GM12878 (cell line): ENCODE measurements around the gene NUPR1. TPM values are rescaled to one million over a fixed set of nuclear protein-coding genes. Genes with fewer than 3 reads are reported as not detected.

Source experiments
- ATAC-seq: fragments of 200-7000 bp; cut with Tn5 transposase; 3 replicates; pipeline ENCODE4 v1.9.1; 2020; ENCODE audit warnings: mild to moderate bottlenecking, moderate library complexity
- BruUV-seq: library from RNA; stranded (reverse); fragments of 400-500 nt; replicated peaks from 2 replicates; lab custom pipeline; 2021; lab: Mats Ljungman, UMichigan
- CTCF ChIA-PET: fragments of 300-600 bp; sonication (Branson Sonifier 250); formaldehyde crosslinking; extraction: SDS; loops from one replicate; lab custom pipeline; 2021; ENCODE audit warnings: inconsistent platforms; lab: Yijun Ruan, JAX
- POLR2A ChIA-PET: fragments of 350-600 bp; formaldehyde crosslinking; extraction: SDS; loops from one replicate; lab custom pipeline; 2021; ENCODE audit warnings: inconsistent platforms; lab: Charles Lee
- RAD21 ChIA-PET: fragments of 300-600 bp; sonication (Branson Sonifier 250); formaldehyde crosslinking; loops from one replicate; lab custom pipeline; 2023; ENCODE audit warnings: antibody characterized with exemption; ENCODE audit not compliant: unreplicated experiment; lab: Charles Lee
- SMC1A ChIA-PET: fragments of 300-600 bp; sonication (Branson Sonifier 250); formaldehyde crosslinking; loops from one replicate; lab custom pipeline; 2023; ENCODE audit not compliant: unreplicated experiment, uncharacterized antibody; lab: Charles Lee
- DNase-seq: peaks from one replicate; pipeline ENCODE4 v3.0.0-alpha.2; 2011; ENCODE audit warnings: low read depth, low spot score
- FAIRE-seq: peaks from 3 replicates; lab custom pipeline; 2011; peaks lifted over from hg19 to GRCh38; lab: Jason Lieb, UNC
- H2AFZ ChIP-seq: 2 replicates; pipeline ENCODE4 v1.6.0; 2011; ENCODE audit warnings: low read depth, low read length, control low read depth; ENCODE audit not compliant: control insufficient read depth
- H3K27ac ChIP-seq: 2 replicates; pipeline ENCODE4 v1.5.1; 2011; ENCODE audit warnings: control low read depth; ENCODE audit not compliant: control insufficient read depth, insufficient read depth
- H3K27me3 ChIP-seq, 2 experiments: replicated peaks in 1 of 2; 2 replicates each; pipeline versions ENCODE4 v1.6.0 to v1.6.1; 2011; ENCODE audit warnings: low read length in 1 of 2; ENCODE audit not compliant: control insufficient read depth in 2 of 2, insufficient read depth in 2 of 2
- H3K36me3 ChIP-seq, 2 experiments: 2 replicates each; pipeline ENCODE4 v1.5.1; 2011; ENCODE audit warnings: low read length in 1 of 2; ENCODE audit not compliant: control insufficient read depth in 2 of 2, insufficient read depth in 2 of 2
- H3K4me1 ChIP-seq: 2 replicates; pipeline ENCODE4 v1.6.1; 2011; ENCODE audit warnings: mild to moderate bottlenecking, low read length, moderate library complexity, mixed read lengths; ENCODE audit not compliant: control insufficient read depth, insufficient read depth
- H3K4me2 ChIP-seq: 2 replicates; pipeline ENCODE4 v1.6.0; 2011; ENCODE audit warnings: control low read depth; ENCODE audit not compliant: control insufficient read depth, insufficient read depth
- H3K4me3 ChIP-seq: fragments of 200-600 bp; sonication (generic); 2 replicates; pipeline ENCODE4 v1.5.1; 2016
- H3K79me2 ChIP-seq: 2 replicates; pipeline ENCODE4 v1.6.0; 2011; ENCODE audit warnings: low read length; ENCODE audit not compliant: control insufficient read depth, insufficient read depth
- H3K9ac ChIP-seq: 2 replicates; pipeline ENCODE4 v1.8.0; 2011; ENCODE audit warnings: low read length, control low read depth, mixed read lengths; ENCODE audit not compliant: control insufficient read depth, insufficient read depth
- H3K9me3 ChIP-seq: replicated peaks from 3 replicates; pipeline ENCODE4 v1.5.1; 2011; ENCODE audit warnings: mild to moderate bottlenecking, low read length; ENCODE audit not compliant: control insufficient read depth, insufficient read depth
- H4K20me1 ChIP-seq: 2 replicates; pipeline ENCODE4 v1.6.0; 2011; ENCODE audit not compliant: control insufficient read depth, insufficient read depth
- ATF3 ChIP-seq: IDR thresholded peaks from 2 replicates; pipeline ENCODE4 v1.6.1; 2011; ENCODE audit warnings: low read depth, mild to moderate bottlenecking, low read length, moderate library complexity, borderline replicate concordance; ENCODE audit errors: extremely low read depth
- BRCA1 ChIP-seq: IDR thresholded peaks from 2 replicates; pipeline ENCODE4 v1.6.1; 2011; ENCODE audit warnings: low read depth, low read length, improper control_type of control experiment
- CEBPB ChIP-seq, 2 experiments: fragments of 150-350 bp in 1 of 2; IDR thresholded peaks; 2 replicates each; pipeline ENCODE4 v1.6.1; 2012 to 2014; ENCODE audit warnings: low read depth in 2 of 2, low read length in 2 of 2, borderline replicate concordance in 1 of 2, inconsistent platforms in 1 of 2
- CHD2 ChIP-seq: IDR thresholded peaks from 2 replicates; pipeline ENCODE4 v1.6.1; 2011; ENCODE audit warnings: low read depth, low read length, improper control_type of control experiment, borderline replicate concordance
- HDGF ChIP-seq: fragments of 450-650 bp; IDR thresholded peaks from 2 replicates; pipeline ENCODE4 v1.6.1; 2016; ENCODE audit warnings: antibody characterized with exemption
- KAT2A ChIP-seq: conservative IDR thresholded peaks from 2 replicates; pipeline ENCODE4 v1.6.1; 2011; ENCODE audit warnings: low read depth, low read length; ENCODE audit not compliant: control insufficient read depth
- PAX5 ChIP-seq: IDR thresholded peaks from 2 replicates; pipeline ENCODE4 v1.6.1; 2011; ENCODE audit warnings: low read depth, low read length, borderline replicate concordance
- PRDM15 ChIP-seq: fragments of 450-650 bp; formaldehyde crosslinking; IDR thresholded peaks from 2 replicates; pipeline ENCODE4 v1.4.0; 2020; ENCODE audit warnings: mild to moderate bottlenecking, moderate library complexity
- RBBP5 ChIP-seq: fragments of 200-600 bp; sonication (generic); conservative IDR thresholded peaks from 2 replicates; pipeline ENCODE4 v1.6.1; 2016
- TAF1 ChIP-seq: IDR thresholded peaks from 2 replicates; pipeline ENCODE4 v1.6.1; 2011; ENCODE audit warnings: mild to moderate bottlenecking, low read depth, low read length, borderline replicate concordance
- TCF3 ChIP-seq: IDR thresholded peaks from 2 replicates; pipeline ENCODE4 v1.6.1; 2012; ENCODE audit warnings: low read depth, mild to moderate bottlenecking, low read length, borderline replicate concordance; ENCODE audit not compliant: insufficient read depth
- ZBTB11 ChIP-seq: fragments of 450-650 bp; formaldehyde crosslinking; IDR thresholded peaks from 2 replicates; pipeline ENCODE4 v1.5.0; 2022; ENCODE audit warnings: mild to moderate bottlenecking, missing genetic modification characterization
- ZNF274 ChIP-seq: IDR thresholded peaks from one replicate; pipeline ENCODE4 v1.8.0; 2011; ENCODE audit not compliant: insufficient read length, insufficient read depth
- WGBS: methylation state at CpG from one replicate; pipeline ENCODE4 v1.1.6; 2016; ENCODE audit warnings: low lambda C conversion rate; ENCODE audit not compliant: insufficient replicate concordance, insufficient coverage; ENCODE audit errors: missing lambda C conversion rate; 5-methylcytosine and 5-hydroxymethylcytosine counted together
- in situ Hi-C: fragments of 300-500 bp; cut with MboI; formaldehyde crosslinking; loops from 9 replicates; pipeline ENCODE4 v1.14.3; 2018; ENCODE audit warnings: mixed read lengths
- intact Hi-C: fragments of 100-400 bp; cut with micrococcal nuclease; formaldehyde crosslinking; loops from one replicate; pipeline ENCODE4 v1.14.2; 2022; ENCODE audit not compliant: unreplicated experiment
- polyA plus RNA-seq, 11 experiments: library from polyadenylated mRNA; depleted of rRNA in 4 of 11; unstranded in 6 of 11; stranded (reverse) in 5 of 11; fragments of >200 nt; fragmentation: Nextera tagmentation in 4 of 11; fragmentation: Illumina TruSeq in 1 of 11; extraction: Ambion mirVana in 4 of 11; extraction: Trizol in 1 of 11; gene quantifications; 1 replicate in 1 of 11; 2 replicates in 10 of 11; pipeline versions ENCODE4 v1.2.1 to v1.2.3, GENCODE V29; 2011 to 2016; ENCODE audit warnings: inconsistent platforms in 2 of 11, missing spikeins in 2 of 11, low read depth in 1 of 11
- total RNA-seq, 4 experiments: library from RNA; depleted of rRNA in 3 of 4; stranded (reverse); fragments of >200 nt in 3 of 4; fragmentation: Illumina TruSeq in 1 of 4; extraction: Trizol in 1 of 4; gene quantifications; 2 replicates each; pipeline versions ENCODE4 v1.2.1 to v1.2.3, GENCODE V29; 2013 to 2021

Gene NUPR1
- total and polyA plus RNA-seq, 10 of the 15 experiments (the other 5 are each of a cell fraction or from before 2014, with no cell fraction given): 0.04 to 0.78 (median 0.17) TPM; not detected in 2

GRCh38 chr16:28511801-28512789, 26.7 kb downstream of the NUPR1 start:
- RAD21 ChIA-PET: no interaction called here
- WGBS: 73% methylated on average over 21 of the region's 21 CpGs
- no peak for TF ChIP-seq ATF3
- no peak for TF ChIP-seq CHD2
- no peak for TF ChIP-seq TAF1
- no peak for TF ChIP-seq CEBPB (IDR thresholded peaks at IDR 0.05; ENCODE audit: borderline replicate concordance in 1 of 2, low read depth in 2 of 2, low read length in 2 of 2)
- TF ChIP-seq BRCA1: no peak
- no peak for TF ChIP-seq PAX5
- no peak for TF ChIP-seq HDGF
- TF ChIP-seq KAT2A: no peak
- TF ChIP-seq RBBP5: no peak
- TF ChIP-seq ZBTB11 (CRISPR knock-in tag): no peak
- TF ChIP-seq ZNF274: no peak
- no peak for TF ChIP-seq PRDM15 (CRISPR knock-in tag)
- TF ChIP-seq TCF3: no peak

More at GRCh38 chr16:28511801-28512789, 26.7 kb downstream of the NUPR1 start:
- H3K4me2 ChIP-seq: no peak overlapping the region
- ChIA-PET POLR2A (interaction anchor here (0.6 kb wide), 1 partner anchor 61 kb away, joined by 6 read pairs; no protein-coding TSS in a partner anchor), SMC1A (no interaction called here), CTCF (no interaction called here)
- H3K36me3 ChIP-seq: no peaks in the 10 kb centered on the region
- no peak overlapping the region for H3K4me3 ChIP-seq
- H3K79me2 ChIP-seq: no peaks in the 10 kb centered on the region
- H3K27me3 ChIP-seq: no peaks in the 10 kb centered on the region
- no peak for FAIRE-seq
- H3K4me1 ChIP-seq: peaks cover 16% of the 10 kb centered on the region
- ATAC-seq: no peak
- BruUV-seq: no TSS peak
- H2AFZ ChIP-seq: no peak overlapping the region
- H3K9me3 ChIP-seq: no peaks in the 10 kb centered on the region
- in situ Hi-C loops (no loop called here), intact Hi-C loops (no loop called here)
- H3K27ac ChIP-seq: no peak overlapping the region
- no peaks in the 10 kb centered on the region for H4K20me1 ChIP-seq
- no peak overlapping the region for H3K9ac ChIP-seq
- DNase-seq: no peak
